Measurements from ENCODE around the gene AHRR.
A peak's percentile ranks its signal among the peaks of the same experiment; 100 is the strongest.

AHRR gene

DNA sequence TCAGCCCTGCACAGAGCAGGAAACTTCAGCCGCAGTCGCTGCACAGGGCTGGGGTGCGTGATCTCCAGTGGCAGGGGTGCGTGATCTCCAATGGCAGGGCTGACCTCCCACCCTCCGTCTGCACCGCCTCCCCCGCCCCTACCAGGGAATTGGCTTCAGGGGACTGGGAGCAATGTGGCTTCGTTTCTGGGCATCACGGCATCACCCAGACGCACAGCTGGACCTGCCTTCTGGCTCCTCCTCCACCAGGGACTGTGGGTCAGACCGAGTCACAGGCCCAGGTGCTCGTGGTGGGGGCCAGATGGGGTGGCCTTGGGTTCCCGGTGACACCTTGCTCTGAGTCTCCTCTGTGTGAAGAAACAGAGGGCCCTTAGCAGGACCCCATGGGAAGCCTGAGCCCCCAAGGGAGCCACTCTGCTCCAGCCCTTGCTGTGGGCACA is 51.1 kb downstream of the AHRR start:
- no peak for DNase-seq
- ATAC-seq (replicated peaks) = no peak
- H3K36me3 Mint-ChIP-seq (ENCODE audit: insufficient read depth) = no peaks in the 10 kb centered on the region
- peaks cover 13 to 15% of the 10 kb centered on the region in 2 donors for H3K4me1 Mint-ChIP-seq (ENCODE audit: low read depth in 2 of 2)
- H3K27me3 Mint-ChIP-seq = peaks cover 26 to 83% of the 10 kb centered on the region in 2 donors
- H3K27ac Mint-ChIP-seq = no peak overlapping the region
- no peaks in the 10 kb centered on the region for H3K9me3 Mint-ChIP-seq
- H3K4me3 Mint-ChIP-seq = peak overlapping the region in 1 of 2 donors; percentile 23

- ATAC-seq (replicated peaks) (no peak), DNase-seq (no peak)
- peaks cover 13 to 14% of the 10 kb centered on the region in 2 donors for H3K4me1 Mint-ChIP-seq (ENCODE audit: low read depth in 2 of 2)
- H3K27me3 Mint-ChIP-seq = peaks cover 26 to 78% of the 10 kb centered on the region in 2 donors
- H3K27ac Mint-ChIP-seq = no peak overlapping the region
- peak overlapping the region in 1 of 2 donors; percentile 23 for H3K4me3 Mint-ChIP-seq
- no peaks in the 10 kb centered on the region for H3K9me3 Mint-ChIP-seq
- no peaks in the 10 kb centered on the region for H3K36me3 Mint-ChIP-seq (ENCODE audit: insufficient read depth)
These were observed 51.6 kb downstream of the AHRR start for GRCh38 chr5:372996-373709.

DNA sequence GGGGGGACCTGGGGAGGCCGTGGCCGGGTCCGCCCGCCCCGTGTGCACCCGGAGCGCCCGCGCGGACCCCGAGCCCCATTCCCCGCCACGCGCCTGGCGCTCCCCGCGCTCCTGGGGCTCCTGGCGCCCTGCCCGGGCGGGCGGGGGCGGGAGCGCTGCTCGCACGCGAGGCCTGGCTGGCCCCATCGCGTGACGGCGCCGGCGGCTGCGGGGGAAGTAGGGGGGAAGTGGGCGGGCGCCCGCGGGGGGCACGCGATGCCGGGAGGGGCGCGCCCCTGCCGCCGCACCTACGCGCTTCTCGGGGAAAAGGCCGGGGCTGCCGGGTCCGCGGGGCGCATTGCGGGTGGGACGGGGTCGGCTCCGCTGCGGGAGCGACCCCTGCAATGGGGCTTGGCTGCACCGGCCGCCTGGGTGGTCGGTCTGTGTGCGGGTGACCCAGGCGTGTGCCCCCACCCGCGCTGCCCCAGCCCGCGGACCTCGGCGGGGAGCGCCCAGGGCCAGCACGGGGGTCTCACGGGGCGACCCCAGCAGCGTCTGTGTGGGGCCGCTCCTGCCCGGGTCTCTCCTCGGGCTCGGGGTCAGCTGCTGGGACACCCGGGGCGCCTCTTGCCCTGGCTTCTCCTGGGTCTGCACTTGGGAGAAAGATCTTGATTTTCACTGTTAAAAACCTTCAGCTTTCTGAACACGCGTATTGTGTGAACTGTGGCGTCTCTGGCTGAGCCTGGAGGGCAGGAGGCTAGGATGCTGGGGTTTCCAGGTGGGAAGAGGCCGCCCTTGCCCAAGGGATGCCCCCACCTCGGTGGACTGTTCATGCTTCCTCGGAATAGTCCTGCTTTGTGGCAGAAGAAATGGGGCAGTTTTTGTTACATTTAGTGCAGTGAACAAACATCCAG is 52.4 kb downstream of the AHRR start:
- H3K36me3 Mint-ChIP-seq (ENCODE audit: insufficient read depth) = no peaks in the 10 kb centered on the region
- H3K4me1 Mint-ChIP-seq (ENCODE audit: low read depth in 2 of 2) = peaks cover 8 to 10% of the 10 kb centered on the region in 2 donors
- peak overlapping the region in 1 of 2 donors; percentile 10 for H3K4me3 Mint-ChIP-seq
- H3K9me3 Mint-ChIP-seq = no peaks in the 10 kb centered on the region
- H3K27ac Mint-ChIP-seq = no peak overlapping the region
- peak; percentile 10 to 20 (median 16) for DNase-seq
- ATAC-seq (replicated peaks) = peak; percentile 70
- H3K27me3 Mint-ChIP-seq = peaks cover 24 to 73% of the 10 kb centered on the region in 2 donors

- Mint-ChIP-seq H3K36me3 (ENCODE audit: insufficient read depth) (no peaks in the 10 kb centered on the region), H3K27me3 (peaks cover 17 to 65% of the 10 kb centered on the region in 2 donors), H3K4me1 (ENCODE audit: low read depth in 2 of 2) (peaks cover 0 to 5% of the 10 kb centered on the region in 2 donors), H3K27ac (peak overlapping the region in 1 of 2 donors; percentile 54), H3K4me3 (peak overlapping the region; percentile 10 to 21), H3K9me3 (no peaks in the 10 kb centered on the region)
- ATAC-seq (replicated peaks) (no peak), DNase-seq (no peak)
These were observed 53.3 kb downstream of the AHRR start for GRCh38 chr5:374631-375335.

- Mint-ChIP-seq H3K4me3 (no peak overlapping the region), H3K36me3 (ENCODE audit: insufficient read depth) (no peaks in the 10 kb centered on the region), H3K27me3 (peaks cover 17 to 58% of the 10 kb centered on the region in 2 donors), H3K27ac (peak overlapping the region in 1 of 2 donors; percentile 54), H3K9me3 (no peaks in the 10 kb centered on the region), H3K4me1 (ENCODE audit: low read depth in 2 of 2) (peaks cover 0 to 5% of the 10 kb centered on the region in 2 donors)
- no peak for ATAC-seq (replicated peaks)
- DNase-seq = no peak
These were observed 53.9 kb downstream of the AHRR start for GRCh38 chr5:375336-375920.

DNA sequence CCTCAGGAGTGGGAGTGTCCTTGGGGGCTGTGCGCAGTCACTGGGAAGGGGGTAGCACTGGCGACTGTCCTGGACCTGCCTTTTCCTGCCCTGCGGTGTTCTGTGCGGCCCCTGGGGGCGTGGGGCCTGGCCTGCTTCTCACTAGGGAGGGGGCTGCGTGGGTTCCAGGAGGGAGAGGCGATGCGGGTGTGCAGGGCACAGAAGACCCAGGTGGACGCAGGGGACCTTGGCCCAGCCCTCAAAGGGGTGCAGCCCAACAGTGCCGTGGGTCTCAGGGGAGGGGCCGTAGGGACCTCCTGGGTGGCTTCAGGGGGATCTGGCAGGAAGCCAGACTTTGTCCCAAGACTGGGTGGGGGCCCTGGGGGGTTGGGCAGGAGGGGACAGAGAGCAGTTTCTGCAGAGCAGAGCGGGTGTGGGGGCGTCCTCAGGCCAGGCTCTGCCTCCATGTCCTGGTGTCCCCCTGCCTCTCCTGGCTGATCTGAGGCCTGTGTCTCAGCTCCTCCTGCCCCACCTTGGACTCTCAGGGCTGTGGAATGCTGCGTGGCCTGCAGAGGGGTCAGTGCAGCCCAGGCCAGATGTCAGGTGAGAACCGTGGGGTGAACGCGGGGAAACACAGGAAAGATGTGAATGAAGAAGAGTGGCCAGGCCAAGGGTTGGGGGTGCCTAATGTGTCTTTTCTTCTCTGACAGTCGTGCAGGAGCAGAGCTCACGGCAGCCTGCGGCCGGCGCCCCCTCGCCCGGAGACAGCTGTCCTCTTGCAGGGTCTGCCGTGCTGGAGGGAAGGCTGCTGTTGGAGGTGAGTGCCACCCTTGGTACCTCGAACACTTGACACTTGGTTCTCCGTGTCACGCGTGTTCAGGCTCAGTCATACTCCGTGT is 54.6 kb downstream of the AHRR start:
- no peaks in the 10 kb centered on the region for H3K9me3 Mint-ChIP-seq
- DNase-seq = no peak
- no peak overlapping the region for H3K4me3 Mint-ChIP-seq
- peaks cover 17 to 51% of the 10 kb centered on the region in 2 donors for H3K27me3 Mint-ChIP-seq
- no peak overlapping the region for H3K27ac Mint-ChIP-seq
- peaks cover 0 to 5% of the 10 kb centered on the region in 2 donors for H3K4me1 Mint-ChIP-seq (ENCODE audit: low read depth in 2 of 2)
- no peak for ATAC-seq (replicated peaks)
- H3K36me3 Mint-ChIP-seq (ENCODE audit: insufficient read depth) = no peaks in the 10 kb centered on the region

- no peak for DNase-seq
- Mint-ChIP-seq H3K36me3 (ENCODE audit: insufficient read depth) (no peaks in the 10 kb centered on the region), H3K4me3 (no peak overlapping the region), H3K9me3 (no peaks in the 10 kb centered on the region), H3K27me3 (peaks cover 20 to 44% of the 10 kb centered on the region in 2 donors), H3K4me1 (ENCODE audit: low read depth in 2 of 2) (peaks cover 0 to 4% of the 10 kb centered on the region in 2 donors), H3K27ac (no peak overlapping the region)
- ATAC-seq (replicated peaks) = no peak
These were observed 55.3 kb downstream of the AHRR start for GRCh38 chr5:376799-377325.

DNA sequence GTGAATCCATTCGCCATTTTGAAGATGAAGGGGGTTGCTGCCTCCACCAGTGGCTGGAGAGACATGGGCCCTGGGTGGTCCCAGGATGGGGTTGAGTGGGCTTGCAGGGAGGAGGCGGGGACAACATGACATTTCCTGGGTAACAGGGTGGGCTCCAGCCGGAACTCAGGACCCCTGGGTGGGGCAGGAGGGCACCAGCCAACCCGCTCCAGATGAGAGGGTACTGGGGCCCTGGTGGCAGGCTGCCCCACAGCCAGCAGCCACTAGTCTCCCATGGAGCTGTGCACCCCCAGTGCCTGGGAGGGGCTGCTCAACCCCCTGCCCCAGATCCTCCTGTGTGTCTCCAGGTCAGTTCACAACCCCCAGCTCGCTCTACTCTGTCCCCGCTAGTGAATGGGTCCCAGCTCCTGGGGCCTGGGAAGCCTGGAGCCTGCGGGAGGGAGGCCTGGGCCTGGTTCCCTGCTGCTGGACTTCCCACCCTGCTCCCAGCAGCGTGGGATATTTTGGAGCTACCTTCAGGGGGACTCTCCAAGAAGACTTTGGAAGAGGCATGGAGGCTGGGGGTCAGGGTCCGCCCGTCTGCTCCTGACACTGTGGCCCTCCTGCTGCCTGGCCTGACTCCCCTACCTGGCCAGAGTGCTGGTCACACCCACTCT is 55.9 kb downstream of the AHRR start:
- no peak for DNase-seq
- no peaks in the 10 kb centered on the region for H3K9me3 Mint-ChIP-seq
- no peaks in the 10 kb centered on the region for H3K36me3 Mint-ChIP-seq (ENCODE audit: insufficient read depth)
- no peak for ATAC-seq (replicated peaks)
- H3K4me1 Mint-ChIP-seq (ENCODE audit: low read depth in 2 of 2) = peaks cover 0 to 4% of the 10 kb centered on the region in 2 donors
- peaks cover 20 to 38% of the 10 kb centered on the region in 2 donors for H3K27me3 Mint-ChIP-seq
- H3K27ac Mint-ChIP-seq = no peak overlapping the region
- no peak overlapping the region for H3K4me3 Mint-ChIP-seq

DNA sequence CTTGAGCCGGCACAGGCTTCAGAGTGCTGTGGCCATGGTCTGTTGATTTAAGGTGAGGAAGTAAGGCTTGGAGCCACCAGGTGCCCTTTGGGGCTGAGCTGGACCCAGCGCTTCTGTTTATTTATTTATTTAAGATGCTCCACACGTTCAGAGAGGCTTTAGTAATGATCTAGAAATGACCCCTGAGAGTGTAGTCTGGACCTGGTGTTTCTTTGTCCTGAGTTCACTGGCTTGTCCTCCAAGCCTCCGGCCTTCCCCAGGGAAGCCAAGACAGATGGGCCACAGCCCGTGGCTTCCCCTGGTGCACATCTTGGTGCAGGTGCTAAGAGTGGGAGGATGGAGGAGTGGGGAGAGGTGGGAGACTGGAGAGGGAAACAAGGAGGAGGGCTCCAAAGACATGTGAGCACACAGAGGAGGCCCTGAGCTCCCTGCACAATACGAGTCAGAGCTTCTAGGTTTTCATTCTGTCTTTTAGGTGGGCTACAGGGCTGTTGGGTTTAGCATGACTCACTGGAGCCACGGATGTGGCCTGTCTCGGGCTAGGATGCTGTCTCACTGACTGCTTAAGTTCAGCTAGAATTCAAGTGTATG is 56.9 kb downstream of the AHRR start:
- DNase-seq = no peak
- H3K4me1 Mint-ChIP-seq (ENCODE audit: low read depth in 2 of 2) = peaks cover 0 to 4% of the 10 kb centered on the region in 2 donors
- H3K36me3 Mint-ChIP-seq (ENCODE audit: insufficient read depth) = no peaks in the 10 kb centered on the region
- H3K27ac Mint-ChIP-seq = no peak overlapping the region
- peak; percentile 37 for ATAC-seq (replicated peaks)
- H3K4me3 Mint-ChIP-seq = no peak overlapping the region
- H3K27me3 Mint-ChIP-seq = peaks cover 18 to 34% of the 10 kb centered on the region in 2 donors
- no peaks in the 10 kb centered on the region for H3K9me3 Mint-ChIP-seq

GRCh38 chr5:378976-379742 is 57.6 kb downstream of the AHRR start:
- H3K4me1 Mint-ChIP-seq (ENCODE audit: low read depth in 2 of 2) = peaks cover 0 to 4% of the 10 kb centered on the region in 2 donors
- DNase-seq (no peak), ATAC-seq (replicated peaks) (no peak)
- no peak overlapping the region for H3K27ac Mint-ChIP-seq
- no peak overlapping the region for H3K4me3 Mint-ChIP-seq
- no peaks in the 10 kb centered on the region for H3K36me3 Mint-ChIP-seq (ENCODE audit: insufficient read depth)
- H3K27me3 Mint-ChIP-seq = peaks cover 18 to 34% of the 10 kb centered on the region in 2 donors
- H3K9me3 Mint-ChIP-seq = no peaks in the 10 kb centered on the region
